Measurements from ENCODE around the gene ACSM3. TPM values are rescaled to one million over a fixed set of nuclear protein-coding genes. Genes with fewer than 3 reads are reported as not detected.

ACSM3 gene
- total and polyA plus RNA-seq, 9 of the 15 experiments (the other 6 are each of a cell fraction or from before 2014, with no cell fraction given) = 112 to 420 (median 182) TPM

GRCh38 chr16:20791923-20792612 is 28.3 kb downstream of the ACSM3 start:
- Histone ChIP-seq H3K27me3 (ENCODE audit: control insufficient read depth in 2 of 2, insufficient read depth in 2 of 2, low read length in 2 of 2) (no peaks in the 10 kb centered on the region), H3K36me3 (ENCODE audit: control insufficient read depth, insufficient read depth, low read length) (peaks cover 48% of the 10 kb centered on the region), H3K4me3 (no peak overlapping the region), H3K79me2 (ENCODE audit: control insufficient read depth, insufficient read depth, low read length) (no peaks in the 10 kb centered on the region), H3K9me3 (replicated peaks; ENCODE audit: control insufficient read depth, insufficient read depth, low read depth, low read length) (no peaks in the 10 kb centered on the region), H3K4me2 (ENCODE audit: insufficient read depth, low read length) (no peak overlapping the region), H3K27ac (ENCODE audit: extremely low read depth, low read depth, low read length) (no peak overlapping the region), H4K20me1 (replicated peaks; ENCODE audit: control insufficient read depth, insufficient read depth, low read length) (no peaks in the 10 kb centered on the region), H3K9me1 (ENCODE audit: control insufficient read depth, insufficient read depth, low read length) (peaks cover 4% of the 10 kb centered on the region), H3K4me1 (replicated peaks in 1 of 2; ENCODE audit: control insufficient read depth in 2 of 2, insufficient read depth in 2 of 2, low read length in 2 of 2) (no peaks in the 10 kb centered on the region), H2AFZ (ENCODE audit: low read depth, low read length) (no peak overlapping the region), H3K9ac (ENCODE audit: insufficient read depth in 1 of 2, low read depth in 2 of 2, low read length in 2 of 2) (no peak overlapping the region)
- 59% methylated on average over 5 of the region's 5 CpGs for WGBS (ENCODE audit: insufficient coverage, low coverage, missing lambda C conversion rate)
- ChIA-PET POLR2A (interaction anchor here (0.6 to 2.0 kb wide), 5 partner anchors 9 to 17 kb away, joined by 3 to 5 read pairs (median 3); partner anchors contain the start of genes ERI2 and REXO5), CTCF (ENCODE audit: low intra/inter-chr PET ratio) (interaction anchor here (0.7 kb wide), 1 partner anchor 10 kb away, joined by 4 read pairs; no protein-coding TSS in a partner anchor)
- TF ChIP-seq NFE2L1 (tag; IDR thresholded peaks at IDR 0.05; ENCODE audit: borderline replicate concordance, low read depth) (no peak), FOXP1 (CRISPR knock-in tag; IDR thresholded peaks at IDR 0.05) (no peak), ATF3 (IDR thresholded peaks at IDR 0.05) (0 out of 2 replicates have a peak, but pooled peaks have one; percentile 30), ATF3 (CRISPR knock-in tag; conservative IDR thresholded peaks at IDR 0.05) (no peak), LCOR (CRISPR knock-in tag; IDR thresholded peaks at IDR 0.05) (no peak)
- ATAC-seq (no peak), DNase-seq (ENCODE audit: extremely low read depth in 1 of 4, low spot score in 3 of 4) (no peak), FAIRE-seq (no peak)
- in situ Hi-C loops (cut with MboI) = no loop called here
- intact Hi-C loops (cut with micrococcal nuclease) = no loop called here
- BruUV-seq (replicated peaks) = no TSS peak

All from K562 (cell line).